Nephron (organoid): Measurements from ENCODE around the gene PRDM13.
A peak's percentile ranks its signal among the peaks of the same experiment; 100 is the strongest.

Experiments
- H3K27ac Mint-ChIP-seq, 3 experiments: 2 replicates each; pipeline ENCODE4 v1.8.0; 2020; ENCODE audit warnings: mixed read lengths in 3 of 3, mild to moderate bottlenecking in 2 of 3, moderate library complexity in 1 of 3
- H3K27me3 Mint-ChIP-seq: 2 replicates; pipeline ENCODE4 v1.8.0; 2021; ENCODE audit warnings: low read depth, mild to moderate bottlenecking, moderate library complexity, mixed read lengths
- H3K36me3 Mint-ChIP-seq: 2 replicates; pipeline ENCODE4 v1.8.0; 2020; ENCODE audit warnings: low read depth, mixed read lengths
- H3K4me1 Mint-ChIP-seq: 2 replicates; pipeline ENCODE4 v1.8.0; 2020; ENCODE audit warnings: mixed read lengths
- H3K4me3 Mint-ChIP-seq, 3 experiments: 2 replicates each; pipeline ENCODE4 v1.8.0; 2020; ENCODE audit warnings: mild to moderate bottlenecking in 3 of 3, mixed read lengths in 3 of 3, moderate library complexity in 2 of 3
- H3K9me3 Mint-ChIP-seq: 2 replicates; pipeline ENCODE4 v1.8.0; 2020; ENCODE audit warnings: mixed read lengths
- TF ChIP-seq, protein P1 (sequence below), 3 experiments: fragments of 200-600 bp; sonication (generic); IDR thresholded peaks; one replicate each; pipeline ENCODE4 v1.5.0; 2021; ENCODE audit warnings: antibody characterized with exemption in 3 of 3; ENCODE audit not compliant: unreplicated experiment in 3 of 3

The PRDM13 gene

DNA sequence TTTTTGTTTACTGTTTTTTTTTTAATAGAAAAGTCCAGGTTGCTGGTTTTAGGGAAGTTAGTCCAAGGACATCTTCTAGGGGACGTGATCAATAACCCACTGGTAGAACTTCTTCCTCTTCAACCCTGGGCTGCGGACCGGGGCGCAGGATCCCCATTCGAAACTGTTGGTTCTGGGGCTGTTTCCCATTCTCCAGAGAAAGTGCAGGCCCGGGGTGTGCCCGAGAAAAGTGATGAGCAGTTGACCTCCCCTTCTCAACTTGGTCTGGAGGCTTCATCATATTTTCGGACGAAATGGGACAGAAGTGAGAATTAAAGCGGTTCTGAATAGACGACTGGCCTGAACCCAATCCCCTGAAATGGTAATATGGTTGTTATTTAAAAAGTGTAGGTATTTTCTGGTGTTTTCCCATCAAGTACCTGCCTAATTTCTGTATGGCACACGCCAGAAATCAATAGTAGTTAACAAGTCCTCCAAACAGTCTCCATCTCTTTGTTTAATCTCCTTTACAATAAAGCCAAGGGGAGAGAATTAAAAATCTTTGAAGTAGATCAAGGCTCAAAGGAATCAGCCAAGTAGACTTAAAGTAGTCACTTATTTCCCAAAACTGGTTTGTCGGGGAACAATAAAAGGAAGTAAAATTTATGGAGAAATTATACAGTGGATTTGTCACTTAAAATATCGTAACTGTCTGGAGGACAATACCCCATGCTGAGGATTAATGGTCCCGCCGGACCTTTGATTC lies 550 bp upstream of the PRDM13 start:
- Mint-ChIP-seq H3K9me3 (peaks cover 8% of the 10 kb centered on the region), H3K27me3 (peaks cover 100% of the 10 kb centered on the region), H3K4me3 (peak overlapping the region in 1 of 3 experiments; percentile 7), H3K27ac (no peak overlapping the region), H3K36me3 (no peaks in the 10 kb centered on the region), H3K4me1 (peaks cover 15% of the 10 kb centered on the region)
- TF ChIP-seq, protein P1, sequence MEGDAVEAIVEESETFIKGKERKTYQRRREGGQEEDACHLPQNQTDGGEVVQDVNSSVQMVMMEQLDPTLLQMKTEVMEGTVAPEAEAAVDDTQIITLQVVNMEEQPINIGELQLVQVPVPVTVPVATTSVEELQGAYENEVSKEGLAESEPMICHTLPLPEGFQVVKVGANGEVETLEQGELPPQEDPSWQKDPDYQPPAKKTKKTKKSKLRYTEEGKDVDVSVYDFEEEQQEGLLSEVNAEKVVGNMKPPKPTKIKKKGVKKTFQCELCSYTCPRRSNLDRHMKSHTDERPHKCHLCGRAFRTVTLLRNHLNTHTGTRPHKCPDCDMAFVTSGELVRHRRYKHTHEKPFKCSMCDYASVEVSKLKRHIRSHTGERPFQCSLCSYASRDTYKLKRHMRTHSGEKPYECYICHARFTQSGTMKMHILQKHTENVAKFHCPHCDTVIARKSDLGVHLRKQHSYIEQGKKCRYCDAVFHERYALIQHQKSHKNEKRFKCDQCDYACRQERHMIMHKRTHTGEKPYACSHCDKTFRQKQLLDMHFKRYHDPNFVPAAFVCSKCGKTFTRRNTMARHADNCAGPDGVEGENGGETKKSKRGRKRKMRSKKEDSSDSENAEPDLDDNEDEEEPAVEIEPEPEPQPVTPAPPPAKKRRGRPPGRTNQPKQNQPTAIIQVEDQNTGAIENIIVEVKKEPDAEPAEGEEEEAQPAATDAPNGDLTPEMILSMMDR (IDR thresholded peaks at IDR 0.05; ENCODE audit: unreplicated experiment in 3 of 3) = no peak

DNA sequence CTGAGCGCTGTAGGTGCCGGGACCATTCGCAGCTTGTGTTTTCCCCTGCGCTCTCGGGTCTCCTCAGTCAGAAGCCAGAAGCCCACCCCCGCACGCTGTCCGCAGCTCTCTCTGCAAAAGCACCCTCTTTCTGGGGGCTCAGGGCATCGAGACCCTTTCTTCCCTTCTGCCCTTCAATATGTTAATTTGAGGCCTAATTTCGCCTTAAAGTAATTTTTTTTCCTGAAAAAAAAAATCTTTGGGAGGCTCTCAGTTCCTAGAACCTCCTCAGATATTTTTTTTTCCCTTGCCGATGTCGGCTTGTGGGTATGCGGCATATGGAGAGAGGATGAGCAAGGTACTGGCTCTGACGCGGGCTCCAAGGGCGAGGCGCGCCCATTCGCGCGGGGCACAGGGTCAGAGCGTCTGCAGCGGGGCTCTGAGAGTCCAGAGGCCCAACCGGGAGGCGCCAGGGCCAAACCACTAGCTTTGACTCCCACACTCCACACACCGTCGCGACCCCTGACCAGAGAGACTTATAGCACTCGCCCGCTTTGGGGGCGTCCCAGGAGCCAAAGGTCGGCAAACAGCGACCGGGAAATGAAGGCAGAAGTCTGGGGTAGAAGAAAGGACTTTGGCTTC lies 893 bp downstream of the PRDM13 start:
- TF ChIP-seq, protein P1 (IDR thresholded peaks at IDR 0.05; ENCODE audit: unreplicated experiment in 3 of 3) = no peak
- Mint-ChIP-seq H3K36me3 (no peaks in the 10 kb centered on the region), H3K9me3 (peaks cover 8% of the 10 kb centered on the region), H3K4me3 (no peak overlapping the region), H3K27ac (no peak overlapping the region), H3K27me3 (peaks cover 100% of the 10 kb centered on the region), H3K4me1 (peaks cover 12% of the 10 kb centered on the region)

- no peak overlapping the region for H3K4me3 Mint-ChIP-seq
- peaks cover 8% of the 10 kb centered on the region for H3K9me3 Mint-ChIP-seq
- peaks cover 100% of the 10 kb centered on the region for H3K27me3 Mint-ChIP-seq
- H3K4me1 Mint-ChIP-seq = peaks cover 8% of the 10 kb centered on the region
- H3K36me3 Mint-ChIP-seq = no peaks in the 10 kb centered on the region
- TF ChIP-seq, protein P1 (IDR thresholded peaks at IDR 0.05; ENCODE audit: unreplicated experiment in 3 of 3) = no peak
- no peak overlapping the region for H3K27ac Mint-ChIP-seq
Measured at GRCh38 chr6:99608059-99608885, 1.6 kb downstream of the PRDM13 start.

- Mint-ChIP-seq H3K9me3 (peaks cover 8% of the 10 kb centered on the region), H3K36me3 (no peaks in the 10 kb centered on the region), H3K27ac (no peak overlapping the region), H3K4me3 (no peak overlapping the region), H3K4me1 (peaks cover 5% of the 10 kb centered on the region), H3K27me3 (peaks cover 98% of the 10 kb centered on the region)
- TF ChIP-seq, protein P1 (IDR thresholded peaks at IDR 0.05; ENCODE audit: unreplicated experiment in 3 of 3) = no peak
Measured at GRCh38 chr6:99608886-99609482, 2.4 kb downstream of the PRDM13 start.

- Mint-ChIP-seq H3K4me3 (no peak overlapping the region), H3K4me1 (peaks cover 6% of the 10 kb centered on the region), H3K27me3 (peaks cover 98% of the 10 kb centered on the region), H3K27ac (no peak overlapping the region), H3K9me3 (peaks cover 8% of the 10 kb centered on the region), H3K36me3 (no peaks in the 10 kb centered on the region)
- TF ChIP-seq, protein P1 (IDR thresholded peaks at IDR 0.05; ENCODE audit: unreplicated experiment in 3 of 3) = no peak
Measured at GRCh38 chr6:99609905-99610489, 3.4 kb downstream of the PRDM13 start.
